ENCODE measurements around the gene FILIP1. TPM values are rescaled to one million over a fixed set of nuclear protein-coding genes. Genes with fewer than 3 reads are reported as not detected.

Gene FILIP1
- polyA plus RNA-seq, 3 donors = not detected

GRCh38 chr6:75531174-75531573 lies 37.6 kb upstream of the FILIP1 start:
- H3K9me3 Mint-ChIP-seq = peaks cover 0 to 3% (median 0%) of the 10 kb centered on the region in 7 donors
- H3K4me3 ChIP-seq (replicated peaks in 1 of 3; ENCODE audit: low read depth in 2 of 3, low read length in 3 of 3) = no peak overlapping the region
- no peaks in the 10 kb centered on the region for H3K36me3 ChIP-seq (replicated peaks in 1 of 2; ENCODE audit: control insufficient read depth in 1 of 2, insufficient read depth in 2 of 2, low read length in 2 of 2)
- H3K36me3 Mint-ChIP-seq = no peaks in the 10 kb centered on the region
- no peak overlapping the region for H3K27ac Mint-ChIP-seq
- H3K9me3 ChIP-seq (replicated peaks in 1 of 2; ENCODE audit: control insufficient read depth in 1 of 2, insufficient read depth in 1 of 2, low read length in 2 of 2) = no peaks in the 10 kb centered on the region
- no CpG with 5 or more reads among the region's 1 CpG for WGBS (ENCODE audit: insufficient coverage)
- peaks cover 4 to 7% (median 5%) of the 10 kb centered on the region in 3 donors for H3K27me3 Mint-ChIP-seq (ENCODE audit: low read depth in 3 of 3)
- DNase-seq = no peak
- no peaks in the 10 kb centered on the region for H3K4me1 Mint-ChIP-seq
- H3K4me3 Mint-ChIP-seq = no peak overlapping the region
- no peak overlapping the region for H3K4me2 ChIP-seq (replicated peaks; ENCODE audit: extremely low read depth, low read length, poor library complexity, severe bottlenecking)
- H3K27me3 ChIP-seq (ENCODE audit: control insufficient read depth in 2 of 2, insufficient read depth in 2 of 2, low read length in 2 of 2) = peaks cover 2 to 5% of the 10 kb centered on the region in 2 donors
- no peaks in the 10 kb centered on the region for H4K20me1 ChIP-seq (ENCODE audit: insufficient read depth, low read length)
- no peak for TF ChIP-seq CTCF (IDR thresholded peaks at IDR 0.05)
- no peak overlapping the region for H3K27ac ChIP-seq (ENCODE audit: low read depth in 1 of 2, low read length in 2 of 2)
- intact Hi-C loops (cut with micrococcal nuclease) = no loop called here
- no peak overlapping the region for H3K9ac ChIP-seq (ENCODE audit: insufficient read depth, low read length, poor library complexity, severe bottlenecking)
- no peak overlapping the region for H2AFZ ChIP-seq (ENCODE audit: insufficient read depth, low read depth, low read length, poor library complexity, severe bottlenecking)
- H3K79me2 ChIP-seq (ENCODE audit: insufficient read depth, low read length) = no peaks in the 10 kb centered on the region
- H3K4me1 ChIP-seq (ENCODE audit: control insufficient read depth in 1 of 2, insufficient read depth in 2 of 2, low read length in 2 of 2) = no peaks in the 10 kb centered on the region

- H3K4me1 Mint-ChIP-seq = no peaks in the 10 kb centered on the region
- Histone ChIP-seq H4K20me1 (ENCODE audit: insufficient read depth, low read length) (no peaks in the 10 kb centered on the region), H3K4me3 (replicated peaks in 1 of 3; ENCODE audit: low read depth in 2 of 3, low read length in 3 of 3) (no peak overlapping the region), H3K27me3 (ENCODE audit: control insufficient read depth in 2 of 2, insufficient read depth in 2 of 2, low read length in 2 of 2) (peaks cover 2 to 5% of the 10 kb centered on the region in 2 donors), H3K9me3 (replicated peaks in 1 of 2; ENCODE audit: control insufficient read depth in 1 of 2, insufficient read depth in 1 of 2, low read length in 2 of 2) (no peaks in the 10 kb centered on the region), H2AFZ (ENCODE audit: insufficient read depth, low read depth, low read length, poor library complexity, severe bottlenecking) (no peak overlapping the region), H3K4me2 (replicated peaks; ENCODE audit: extremely low read depth, low read length, poor library complexity, severe bottlenecking) (no peak overlapping the region), H3K4me1 (ENCODE audit: control insufficient read depth in 1 of 2, insufficient read depth in 2 of 2, low read length in 2 of 2) (no peaks in the 10 kb centered on the region), H3K9ac (ENCODE audit: insufficient read depth, low read length, poor library complexity, severe bottlenecking) (no peak overlapping the region), H3K79me2 (ENCODE audit: insufficient read depth, low read length) (no peaks in the 10 kb centered on the region), H3K27ac (ENCODE audit: low read depth in 1 of 2, low read length in 2 of 2) (no peak overlapping the region), H3K36me3 (replicated peaks in 1 of 2; ENCODE audit: control insufficient read depth in 1 of 2, insufficient read depth in 2 of 2, low read length in 2 of 2) (no peaks in the 10 kb centered on the region)
- 88% methylated on average over 1 of the region's 4 CpGs for WGBS (ENCODE audit: insufficient coverage)
- no peak for TF ChIP-seq CTCF (IDR thresholded peaks at IDR 0.05)
- intact Hi-C loops (cut with micrococcal nuclease) = no loop called here
- no peak overlapping the region for H3K4me3 Mint-ChIP-seq
- H3K36me3 Mint-ChIP-seq = no peaks in the 10 kb centered on the region
- H3K9me3 Mint-ChIP-seq = peaks cover 0 to 3% (median 0%) of the 10 kb centered on the region in 7 donors
- no peak for DNase-seq
- H3K27ac Mint-ChIP-seq = no peak overlapping the region
- H3K27me3 Mint-ChIP-seq (ENCODE audit: low read depth in 3 of 3) = peaks cover 4 to 5% (median 5%) of the 10 kb centered on the region in 3 donors
Measured at GRCh38 chr6:75530696-75531095, 37.1 kb upstream of the FILIP1 start.
